Activated CD4-positive, alpha-beta T cell treated with anti-CD3 and anti-CD28 coated beads, Interleukin-2, Interleukin-6, amounts not matched to agents 100 ng/mL and 50 ng/mL, durations not matched to agents 16 hours and 8 hours (primary cell): ENCODE measurements around the gene TMA7.
"Not testable (repeated sequence)": the region's sequence is repeated elsewhere in the genome, so short reads cannot be mapped to it uniquely, and the experiment has no call there.

Experiments used
- DNase-seq: peaks from one replicate; pipeline ENCODE4 v3.0.0-alpha.2; 2020

TMA7 gene

GRCh38 chr3:48437812-48438211 is 2.2 kb upstream of the TMA7 start:
- no peak for DNase-seq

- DNase-seq: no peak
Observed at GRCh38 chr3:48440590-48440958, 517 bp downstream of the TMA7 start.

GRCh38 chr3:48441940-48442339 is 1.9 kb downstream of the TMA7 start:
- DNase-seq: no peak

GRCh38 chr3:48445277-48445882 is 5.3 kb downstream of the TMA7 start:
- no peak for DNase-seq

GRCh38 chr3:48446043-48446424 is 6.0 kb downstream of the TMA7 start:
- DNase-seq: no peak

GRCh38 chr3:48446425-48447193 is 6.6 kb downstream of the TMA7 start, which contains the start of gene ATRIP:
Gene ATRIP, plus strand, starts transcription at chr3:48446737. Its CDS starts 109 bp downstream, at chr3:48446846.
- DNase-seq: peak; percentile 93

- DNase-seq: no peak
Observed at GRCh38 chr3:48451270-48451669, 11.2 kb downstream of the TMA7 start.

GRCh38 chr3:48456456-48456855 is 16.4 kb downstream of the TMA7 start:
- no peak for DNase-seq

- no peak for DNase-seq
Observed at GRCh38 chr3:48459331-48459730, 19.3 kb downstream of the TMA7 start.

GRCh38 chr3:48459773-48460516 is 19.9 kb downstream of the TMA7 start:
- DNase-seq: no peak

- no peak for DNase-seq
Observed at GRCh38 chr3:48460517-48460902, 20.5 kb downstream of the TMA7 start.

- not testable (repeated sequence) for DNase-seq
Observed at GRCh38 chr3:48461767-48462166, 21.7 kb downstream of the TMA7 start.

- DNase-seq: no peak
Observed at GRCh38 chr3:48463703-48464102, 23.6 kb downstream of the TMA7 start.

- no peak for DNase-seq
Observed at GRCh38 chr3:48464713-48465221, 24.7 kb downstream of the TMA7 start.

- no peak for DNase-seq
Observed at GRCh38 chr3:48465237-48465530, 25.1 kb downstream of the TMA7 start.

GRCh38 chr3:48465531-48466378 is 25.7 kb downstream of the TMA7 start:
- DNase-seq: peak; percentile 91

GRCh38 chr3:48466386-48467109 is 26.5 kb downstream of the TMA7 start:
- peak; percentile 48 for DNase-seq

GRCh38 chr3:48467110-48467454 is 27.0 kb downstream of the TMA7 start:
- DNase-seq: no peak

- no peak for DNase-seq
Observed at GRCh38 chr3:48467473-48468267, 27.6 kb downstream of the TMA7 start.

- no peak for DNase-seq
Observed at GRCh38 chr3:48468329-48468731, 28.3 kb downstream of the TMA7 start.
